Activated T-cell treated with anti-CD3 and anti-CD28 coated beads, Interleukin-2, amount 50 U/mL, for 72 hours (primary cell): Measurements from ENCODE around the gene PFKP. TPM values are rescaled to one million over a fixed set of nuclear protein-coding genes. Genes with fewer than 3 reads are reported as not detected.
A peak's percentile ranks its signal among the peaks of the same experiment; 100 is the strongest.

Source experiments
- ATAC-seq, 2 donors: fragments of 150-1000 bp; cut with Tn5 transposase; replicated peaks in 1 of 2; 2 replicates each; pipeline ENCODE4 v1.10.0; 2021; ENCODE audit warnings: moderate library complexity in 2 of 2, mild to moderate bottlenecking in 1 of 2
- DNase-seq, 2 donors: peaks; one replicate each; pipeline ENCODE4 v3.0.0; 2021 to 2022; ENCODE audit warnings: mixed read lengths in 1 of 2
- H3K27ac Mint-ChIP-seq: one replicate; pipeline ENCODE4 v1.8.0; 2022; ENCODE audit warnings: mild to moderate bottlenecking, moderate library complexity, mixed read lengths
- H3K27me3 Mint-ChIP-seq: one replicate; pipeline ENCODE4 v1.8.0; 2022; ENCODE audit warnings: low read depth, mixed read lengths
- H3K36me3 Mint-ChIP-seq, 2 donors: one replicate each; pipeline ENCODE4 v1.8.0; 2022; ENCODE audit warnings: mixed read lengths in 2 of 2, mild to moderate bottlenecking in 1 of 2; ENCODE audit not compliant: insufficient read depth in 2 of 2
- H3K4me1 Mint-ChIP-seq: one replicate; pipeline ENCODE4 v1.8.0; 2022; ENCODE audit warnings: low read depth, mixed read lengths
- H3K4me3 Mint-ChIP-seq, 2 donors: one replicate each; pipeline ENCODE4 v1.8.0; 2022; ENCODE audit warnings: mild to moderate bottlenecking in 2 of 2, mixed read lengths in 2 of 2, moderate library complexity in 2 of 2
- H3K9me3 Mint-ChIP-seq, 2 donors: one replicate each; pipeline ENCODE4 v1.8.0; 2022; ENCODE audit warnings: mixed read lengths in 2 of 2
- total RNA-seq, 2 donors: library from RNA; stranded (reverse); gene quantifications; one replicate each; pipeline ENCODE4 v1.2.3, GENCODE V29; 2022

PFKP gene
- total RNA-seq, 2 donors from 2014 or later, result 85.2 to 105 TPM

DNA sequence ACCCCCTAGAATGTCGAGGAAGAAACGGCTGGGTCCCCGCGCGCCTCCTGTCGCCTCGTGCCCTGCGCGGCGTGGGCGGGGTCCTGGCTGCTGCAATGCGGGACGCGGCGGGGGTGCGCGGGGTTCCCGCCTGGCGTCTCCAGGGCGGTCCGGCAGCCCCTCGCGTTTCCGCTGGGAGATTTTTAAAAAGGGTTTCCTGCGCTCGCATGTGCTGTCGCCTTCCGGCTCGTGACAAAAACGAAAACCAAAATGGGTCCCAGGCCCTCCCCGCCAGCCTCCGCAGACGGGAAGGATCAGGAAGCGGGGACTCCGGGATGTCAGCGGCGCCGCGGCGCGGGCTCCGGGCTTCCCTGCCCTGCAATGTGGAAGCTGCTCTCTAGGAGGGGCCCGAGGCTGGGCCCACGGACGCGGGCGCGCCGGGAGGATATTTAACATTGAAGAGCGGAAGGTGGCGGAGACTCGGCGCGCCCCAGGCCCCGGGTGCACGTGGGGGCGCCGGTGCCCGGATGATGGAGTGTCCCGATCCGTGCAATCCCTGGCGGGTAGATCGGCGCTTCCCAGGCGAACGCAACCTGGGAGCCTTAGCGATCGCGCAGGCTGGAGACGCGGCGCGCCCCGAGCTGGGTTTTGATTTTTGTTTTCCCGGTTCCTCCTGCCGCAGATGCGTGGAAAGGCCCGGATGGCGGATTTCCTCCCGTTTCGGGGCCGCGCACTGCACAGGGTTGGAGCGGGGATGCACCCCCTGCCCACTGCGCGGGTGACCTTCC is 1.0 kb downstream of the PFKP start:
- Mint-ChIP-seq H3K27ac (peak overlapping the region; percentile 85), H3K36me3 (peaks cover 8 to 21% of the 10 kb centered on the region in 2 donors), H3K27me3 (peaks cover 10% of the 10 kb centered on the region)

DNA sequence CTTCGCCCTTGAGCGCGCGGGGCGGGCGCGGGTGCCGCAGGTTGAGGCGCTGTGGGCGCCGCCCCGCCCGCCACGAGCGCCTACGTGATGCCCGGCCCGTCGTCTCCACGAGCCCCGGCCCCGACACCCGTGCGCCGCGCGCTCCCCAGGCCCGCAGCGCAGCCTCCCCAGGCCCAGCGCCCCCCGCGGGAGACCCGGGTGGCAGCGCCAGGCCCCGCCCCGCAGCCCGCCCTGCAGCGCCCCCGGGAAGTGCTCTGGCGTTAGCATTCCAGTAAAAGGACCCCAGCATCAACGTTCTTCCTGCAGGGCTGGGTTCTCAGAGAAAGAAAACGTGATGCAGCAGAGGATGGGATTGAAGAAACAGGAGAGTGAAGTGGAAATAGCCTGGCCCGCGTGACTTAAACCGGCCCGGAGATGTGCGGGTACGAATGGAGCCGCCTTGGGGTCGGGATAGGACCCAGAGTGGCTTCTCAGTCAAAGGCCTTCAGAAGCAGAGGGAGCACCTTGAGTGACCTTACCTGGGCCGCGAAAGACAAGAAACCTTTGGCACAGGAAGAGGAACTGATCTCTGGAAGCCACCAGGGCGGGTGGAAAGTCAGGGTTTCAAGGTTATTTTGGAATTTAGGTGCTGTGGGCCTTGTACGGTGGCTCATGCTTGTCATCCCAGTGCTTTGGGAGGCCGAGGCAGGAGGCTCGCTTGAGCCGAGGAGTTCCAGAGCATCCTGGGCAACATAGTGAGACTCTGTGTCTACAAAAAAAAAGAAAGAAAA is 1.8 kb downstream of the PFKP start:
- DNase-seq (peak; percentile 30 to 33), ATAC-seq (peak; percentile 13 to 16)
- peak overlapping the region; percentile 97 to 99 for H3K4me3 Mint-ChIP-seq
- peaks cover 13 to 25% of the 10 kb centered on the region in 2 donors for H3K36me3 Mint-ChIP-seq
- H3K4me1 Mint-ChIP-seq, result peaks cover 48% of the 10 kb centered on the region
- peak overlapping the region; percentile 33 for H3K27ac Mint-ChIP-seq
- H3K9me3 Mint-ChIP-seq, result no peaks in the 10 kb centered on the region
- H3K27me3 Mint-ChIP-seq, result peaks cover 10% of the 10 kb centered on the region

More for the DNA sequence above, 1.0 kb downstream of the PFKP start:
- H3K4me1 Mint-ChIP-seq, result peaks cover 40% of the 10 kb centered on the region
- H3K9me3 Mint-ChIP-seq, result no peaks in the 10 kb centered on the region
- ATAC-seq, result peak; percentile 24 to 46
- peak; percentile 64 to 74 for DNase-seq
- H3K4me3 Mint-ChIP-seq, result peak overlapping the region; percentile 97 to 99

DNA sequence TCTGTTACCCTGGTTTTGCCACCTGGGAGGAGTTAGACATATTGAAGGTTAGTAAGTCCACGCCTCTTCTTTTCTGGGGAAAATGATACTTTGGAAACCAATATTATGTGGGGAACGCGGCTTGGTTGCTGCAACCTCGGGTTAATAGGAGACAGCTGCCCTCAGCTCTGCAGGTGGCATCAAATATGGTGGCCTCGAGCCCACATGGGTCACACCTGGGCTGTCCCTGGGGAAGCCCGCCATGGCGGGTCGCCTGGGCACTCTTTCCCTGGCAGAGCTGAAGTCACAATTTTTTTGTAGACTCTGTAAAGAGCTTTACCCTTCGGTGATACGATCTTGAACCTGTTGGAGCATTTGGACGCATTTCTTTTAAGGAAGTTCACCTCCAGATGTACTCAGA is 2.5 kb downstream of the PFKP start:
- Mint-ChIP-seq H3K27ac (no peak overlapping the region), H3K27me3 (peaks cover 10% of the 10 kb centered on the region), H3K36me3 (peaks cover 13 to 27% of the 10 kb centered on the region in 2 donors), H3K4me3 (peak overlapping the region; percentile 82 to 83), H3K4me1 (peaks cover 55% of the 10 kb centered on the region), H3K9me3 (no peaks in the 10 kb centered on the region)
- no peak for DNase-seq
- no peak for ATAC-seq

DNA sequence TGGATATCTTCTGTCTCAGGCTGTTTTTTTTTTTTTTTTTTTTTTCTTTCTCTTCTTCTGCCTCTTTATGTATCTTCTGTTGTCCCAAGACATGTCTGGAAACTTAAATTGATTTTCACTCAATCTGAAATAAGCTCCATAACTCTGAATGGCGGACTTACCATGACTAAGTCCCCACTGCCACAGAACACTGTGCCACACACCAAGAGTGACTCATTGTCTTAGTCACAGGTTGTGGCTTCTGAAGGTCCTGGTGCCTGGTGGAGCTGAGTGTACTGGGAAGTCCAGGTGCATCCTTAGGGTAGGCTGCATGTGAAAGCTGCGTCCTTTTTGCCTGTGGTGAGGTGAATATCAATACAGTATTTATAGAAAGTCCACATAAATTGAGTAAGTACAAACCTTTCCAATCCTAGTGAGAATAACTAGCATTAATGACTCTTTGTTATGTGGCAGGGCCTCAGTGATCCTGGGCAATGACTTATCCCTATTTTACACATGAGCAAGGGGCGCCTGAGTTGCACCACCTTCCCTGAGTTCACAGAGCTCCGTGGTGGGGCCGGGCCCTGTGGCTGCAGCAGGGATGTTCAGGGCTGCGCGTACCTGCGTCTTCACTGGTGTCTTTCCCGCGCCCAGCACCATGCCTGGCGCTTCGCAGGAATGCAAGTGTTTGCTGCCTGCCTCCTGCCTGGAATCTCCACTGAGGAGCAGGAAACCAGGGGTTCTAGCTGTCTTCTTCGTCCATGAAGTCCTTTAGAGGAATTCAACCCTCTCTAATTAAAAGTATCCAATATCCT is 4.3 kb downstream of the PFKP start:
- Mint-ChIP-seq H3K4me3 (peak overlapping the region; percentile 46 to 80), H3K27me3 (no peaks in the 10 kb centered on the region), H3K36me3 (peaks cover 16 to 28% of the 10 kb centered on the region in 2 donors), H3K9me3 (no peaks in the 10 kb centered on the region), H3K4me1 (peaks cover 64% of the 10 kb centered on the region), H3K27ac (peak overlapping the region; percentile 88)
- ATAC-seq (peak; percentile 70 to 76), DNase-seq (peak; percentile 47 to 67)

DNA sequence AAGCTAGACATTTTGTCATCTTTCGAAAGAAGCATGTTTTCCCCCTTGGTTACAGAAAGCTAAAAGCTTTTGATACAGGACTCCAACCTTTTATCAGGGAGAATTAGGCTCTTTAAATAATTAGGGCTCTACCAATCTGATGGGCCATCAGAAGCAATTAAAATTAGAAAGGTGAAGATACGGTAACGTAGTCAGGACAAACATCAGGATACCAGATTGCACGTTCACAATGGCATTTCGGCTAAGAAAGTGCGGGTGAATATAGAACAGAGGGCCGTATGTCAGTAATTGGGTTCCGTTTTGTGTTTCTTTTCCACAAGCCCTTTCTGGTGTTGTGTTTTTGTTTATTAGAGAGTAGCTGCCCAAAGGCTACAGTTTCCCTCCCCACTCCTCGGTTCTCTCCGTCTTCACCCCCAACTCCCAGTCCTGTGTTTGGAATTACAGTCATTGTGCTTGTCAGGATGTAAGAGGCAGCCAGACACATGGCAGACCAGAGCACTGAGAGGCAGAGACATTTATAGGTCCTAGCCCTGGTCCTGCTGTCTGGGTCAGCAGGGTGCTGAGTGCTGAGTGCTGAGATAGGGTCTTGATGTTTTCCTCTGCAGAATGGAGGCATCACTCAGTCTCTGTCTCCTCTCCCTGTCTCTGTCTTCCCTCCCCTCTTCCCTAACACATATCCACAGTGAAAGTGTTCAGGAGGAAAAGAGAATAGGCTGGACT is 5.5 kb downstream of the PFKP start:
- peak overlapping the region; percentile 33 for H3K27ac Mint-ChIP-seq
- peaks cover 16 to 31% of the 10 kb centered on the region in 2 donors for H3K36me3 Mint-ChIP-seq
- no peak for ATAC-seq
- H3K4me1 Mint-ChIP-seq, result peaks cover 67% of the 10 kb centered on the region
- no peak overlapping the region for H3K4me3 Mint-ChIP-seq
- H3K27me3 Mint-ChIP-seq, result no peaks in the 10 kb centered on the region
- H3K9me3 Mint-ChIP-seq, result no peaks in the 10 kb centered on the region
- no peak for DNase-seq

DNA sequence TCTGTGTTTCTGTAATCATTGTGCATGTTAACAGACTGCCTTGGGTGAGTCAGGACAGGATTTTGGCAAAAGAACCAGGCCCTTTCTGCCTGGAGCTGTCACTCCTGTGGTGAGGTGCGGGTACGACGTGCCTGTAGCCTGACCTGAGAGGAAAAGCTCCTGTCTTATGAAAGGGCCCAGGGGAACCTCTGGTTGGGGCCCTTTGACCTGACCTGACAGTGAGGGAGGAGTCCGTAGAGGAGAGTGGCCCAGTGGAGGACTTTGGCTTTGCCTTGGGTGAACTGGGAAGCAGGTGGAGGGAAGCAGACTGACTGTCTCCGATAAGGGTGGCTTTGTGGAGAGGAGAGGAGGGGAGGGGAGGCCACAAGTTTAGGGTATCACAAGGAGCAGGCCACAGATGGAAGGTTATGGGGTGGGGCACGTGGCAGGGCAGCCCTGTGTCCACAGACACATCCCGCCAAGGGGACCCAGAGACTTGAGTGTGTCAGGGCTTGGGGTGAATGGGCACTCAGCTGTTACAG is 6.9 kb downstream of the PFKP start:
- Mint-ChIP-seq H3K9me3 (no peaks in the 10 kb centered on the region), H3K4me1 (peaks cover 66% of the 10 kb centered on the region), H3K4me3 (no peak overlapping the region), H3K36me3 (peaks cover 16 to 32% of the 10 kb centered on the region in 2 donors), H3K27me3 (no peaks in the 10 kb centered on the region), H3K27ac (no peak overlapping the region)
- ATAC-seq (no peak), DNase-seq (no peak)

DNA sequence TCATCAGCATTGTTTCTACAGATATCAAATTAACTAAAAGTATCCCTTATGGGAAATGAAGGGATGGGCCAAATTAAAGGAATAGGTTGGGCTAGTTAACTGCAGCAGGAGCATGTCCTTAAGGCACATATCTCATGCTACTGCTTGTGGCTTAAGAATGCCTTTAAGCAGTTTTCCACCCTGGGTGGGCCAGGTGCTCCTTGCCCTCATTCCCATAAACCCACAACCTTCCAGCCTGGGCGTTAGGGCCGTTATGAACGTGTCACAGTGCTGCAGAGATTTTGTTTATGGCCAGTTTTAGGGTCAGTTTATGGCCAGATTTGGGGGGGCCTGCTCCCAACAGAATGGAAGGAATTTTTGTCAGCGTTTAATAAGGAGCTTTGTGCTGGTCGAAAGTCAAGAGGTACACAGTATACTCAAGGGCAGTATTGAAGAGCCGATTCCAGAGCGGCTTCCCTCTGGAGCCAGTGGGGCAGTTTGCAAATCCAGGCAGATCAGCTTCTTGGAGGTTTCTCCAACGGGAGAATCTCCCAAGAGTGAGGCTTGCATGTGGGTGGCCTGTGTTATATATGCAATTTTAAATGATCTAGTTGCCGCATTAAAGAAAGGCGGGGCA is 7.7 kb downstream of the PFKP start:
- Mint-ChIP-seq H3K4me1 (peaks cover 57% of the 10 kb centered on the region), H3K27ac (no peak overlapping the region), H3K36me3 (peaks cover 18 to 31% of the 10 kb centered on the region in 2 donors), H3K27me3 (no peaks in the 10 kb centered on the region), H3K4me3 (no peak overlapping the region), H3K9me3 (no peaks in the 10 kb centered on the region)
- DNase-seq (no peak), ATAC-seq (no peak)

DNA sequence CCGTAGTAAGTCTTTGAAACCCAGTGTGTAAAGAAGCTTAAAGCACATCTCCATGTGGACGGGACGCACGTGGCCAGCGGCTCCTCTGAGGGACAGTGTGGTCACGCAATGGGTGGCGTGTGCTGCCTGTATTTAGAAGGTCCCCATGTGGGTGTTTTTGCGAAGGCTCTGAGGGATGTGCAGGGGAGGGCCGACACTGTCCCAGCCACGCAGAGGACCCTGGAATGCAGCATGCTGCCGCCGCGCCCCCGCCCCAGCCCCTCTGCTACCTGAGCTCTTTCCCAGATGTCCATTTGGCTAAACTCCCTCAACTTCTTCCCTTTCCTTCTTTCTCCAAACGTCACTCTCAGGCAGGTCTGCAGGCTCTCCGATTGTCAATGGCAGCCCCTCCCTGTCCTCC is 8.8 kb downstream of the PFKP start:
- Mint-ChIP-seq H3K36me3 (peaks cover 13 to 27% of the 10 kb centered on the region in 2 donors), H3K4me1 (peaks cover 46% of the 10 kb centered on the region), H3K27ac (no peak overlapping the region)

DNA sequence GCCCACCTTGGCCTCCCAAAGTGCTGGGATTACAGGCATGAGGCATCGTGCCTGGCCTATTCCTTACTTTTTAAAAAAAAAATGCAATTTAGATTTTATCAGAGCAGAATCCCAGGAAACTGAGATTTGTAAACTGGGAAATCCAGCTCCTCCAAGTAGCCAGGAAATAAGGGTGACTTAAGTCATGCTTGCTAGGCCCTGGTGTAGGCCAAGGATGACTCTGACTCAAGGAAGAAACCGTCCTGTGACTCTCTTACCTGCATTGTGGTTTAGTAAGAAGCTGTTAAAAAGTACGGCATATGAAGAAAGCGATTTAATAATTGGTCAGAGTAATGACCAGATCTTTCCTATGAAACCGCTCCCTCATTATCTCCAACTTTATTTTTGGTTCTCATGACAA is 10.2 kb downstream of the PFKP start:
- H3K4me1 Mint-ChIP-seq, result peaks cover 34% of the 10 kb centered on the region
- DNase-seq (no peak), ATAC-seq (no peak)
- no peak overlapping the region for H3K27ac Mint-ChIP-seq
- H3K4me3 Mint-ChIP-seq, result no peak overlapping the region
- H3K36me3 Mint-ChIP-seq, result peaks cover 10 to 18% of the 10 kb centered on the region in 2 donors
- H3K27me3 Mint-ChIP-seq, result no peaks in the 10 kb centered on the region
- no peaks in the 10 kb centered on the region for H3K9me3 Mint-ChIP-seq

More for the DNA sequence above, 8.8 kb downstream of the PFKP start:
- ATAC-seq, result no peak
- no peaks in the 10 kb centered on the region for H3K27me3 Mint-ChIP-seq
- H3K4me3 Mint-ChIP-seq, result no peak overlapping the region
- no peak for DNase-seq
- H3K9me3 Mint-ChIP-seq, result no peaks in the 10 kb centered on the region

DNA sequence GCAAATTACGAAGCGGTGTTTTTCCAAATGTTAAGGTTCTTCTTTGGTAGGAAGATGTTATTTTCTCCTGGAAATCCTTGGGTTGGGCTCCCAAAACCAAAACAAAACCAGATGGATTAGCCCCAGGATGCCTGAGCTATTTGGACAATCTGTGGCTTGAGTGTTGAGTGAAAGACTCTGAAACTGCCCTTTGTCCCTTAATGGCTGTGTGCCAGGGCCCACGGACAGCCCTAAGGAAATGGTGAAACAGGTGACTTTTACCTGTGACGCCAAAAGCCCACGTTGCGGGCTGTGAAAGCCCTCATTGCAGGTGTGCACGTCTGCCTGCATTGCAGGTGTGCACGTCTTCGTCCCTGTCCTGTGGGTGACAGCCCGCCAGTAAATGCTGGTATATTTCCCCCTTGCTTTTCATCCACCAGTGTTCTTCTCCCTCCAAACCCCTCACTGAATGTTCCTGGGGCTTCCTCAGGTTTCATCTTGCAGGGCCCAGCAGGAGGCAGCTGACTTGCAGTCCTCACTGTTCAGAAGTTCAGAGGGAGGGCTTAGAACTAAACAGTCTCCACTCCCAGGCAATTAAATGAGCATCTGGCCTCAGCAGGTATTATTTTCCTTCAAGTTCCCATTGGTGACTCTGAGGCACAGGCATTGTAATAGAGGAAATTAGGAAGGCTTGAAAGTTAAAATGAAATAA is 10.7 kb downstream of the PFKP start:
- DNase-seq (no peak), ATAC-seq (no peak)
- Mint-ChIP-seq H3K36me3 (peaks cover 10 to 19% of the 10 kb centered on the region in 2 donors), H3K27me3 (no peaks in the 10 kb centered on the region), H3K4me1 (peaks cover 30% of the 10 kb centered on the region), H3K27ac (no peak overlapping the region), H3K4me3 (no peak overlapping the region), H3K9me3 (no peaks in the 10 kb centered on the region)

DNA sequence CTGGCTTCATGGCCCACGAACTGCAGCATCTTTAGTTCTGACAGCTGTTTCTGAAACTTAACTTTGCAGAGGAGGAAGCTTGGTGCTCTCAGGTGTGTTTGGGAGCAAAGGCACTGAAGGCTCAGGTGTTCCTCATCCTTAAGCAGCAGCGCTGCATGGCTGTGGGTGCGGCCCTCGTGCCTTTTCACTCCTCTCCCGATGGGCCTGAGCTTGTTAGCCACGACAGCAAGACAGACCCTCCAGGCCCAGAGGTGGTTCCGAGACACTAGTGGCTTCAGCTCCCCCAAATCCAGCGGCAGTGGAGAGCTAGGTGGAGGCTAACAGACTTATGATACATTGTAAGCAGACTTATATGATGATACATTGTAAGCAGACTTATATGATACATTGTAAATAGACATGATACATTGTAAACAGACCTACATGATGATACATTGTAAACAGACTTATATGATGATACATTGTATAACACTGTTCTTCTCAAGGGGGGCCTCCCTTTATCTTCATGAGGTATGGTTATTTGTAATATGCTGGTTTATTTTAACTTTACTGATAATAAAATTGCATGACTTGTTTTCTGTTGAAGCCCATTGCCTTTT is 14.1 kb downstream of the PFKP start:
- Mint-ChIP-seq H3K4me3 (no peak overlapping the region), H3K36me3 (peaks cover 8 to 21% of the 10 kb centered on the region in 2 donors), H3K4me1 (peaks cover 13% of the 10 kb centered on the region), H3K27me3 (no peaks in the 10 kb centered on the region), H3K27ac (no peak overlapping the region), H3K9me3 (no peaks in the 10 kb centered on the region)
- DNase-seq (no peak), ATAC-seq (no peak)
